Activated CD4-positive, alpha-beta T cell treated with anti-CD3 and anti-CD28 coated beads for 36 hours (primary cell): ENCODE measurements around the gene LPP. TPM values are rescaled to one million over a fixed set of nuclear protein-coding genes. Genes with fewer than 3 reads are reported as not detected.

Source experiments
- ATAC-seq: fragments of 200-7000 bp; cut with Tn5 transposase; one replicate; pipeline ENCODE4 v1.10.0; 2021; ENCODE audit warnings: mild to moderate bottlenecking, moderate library complexity
- CTCF ChIA-PET: fragments of 350-600 bp; sonication (Branson Sonifier 250); formaldehyde crosslinking; loops from one replicate; lab custom pipeline; 2021; ENCODE audit warnings: antibody characterized with exemption; lab: Charles Lee
- POLR2A ChIA-PET: fragments of 350-600 bp; sonication (Branson Sonifier 250); formaldehyde crosslinking; loops from one replicate; lab custom pipeline; 2021; ENCODE audit warnings: antibody characterized with exemption, inconsistent platforms; lab: Charles Lee
- DNase-seq: peaks from one replicate; pipeline ENCODE4 v3.0.0-alpha.2; 2020
- H3K27ac Mint-ChIP-seq: one replicate; pipeline ENCODE4 v1.8.0; 2021; ENCODE audit warnings: mixed read lengths
- H3K27me3 Mint-ChIP-seq: one replicate; pipeline ENCODE4 v1.8.0; 2021; ENCODE audit warnings: mixed read lengths
- H3K36me3 Mint-ChIP-seq: one replicate; pipeline ENCODE4 v1.8.0; 2021; ENCODE audit warnings: low read depth, mixed read lengths
- H3K4me1 Mint-ChIP-seq: one replicate; pipeline ENCODE4 v1.8.0; 2021; ENCODE audit warnings: mixed read lengths
- H3K4me3 Mint-ChIP-seq: one replicate; pipeline ENCODE4 v1.8.0; 2021; ENCODE audit warnings: mild to moderate bottlenecking, moderate library complexity, mixed read lengths
- H3K9me3 Mint-ChIP-seq: one replicate; pipeline ENCODE4 v1.8.0; 2021; ENCODE audit warnings: low read depth, mixed read lengths
- intact Hi-C, 2 experiments: fragments of 100-400 bp; cut with DNase I in 1 of 2; cut with micrococcal nuclease in 1 of 2; formaldehyde crosslinking; loops; one replicate each; pipeline versions ENCODE4 v1.14.2 to v1.15.1; 2022 to 2024; cut with DNase I, micrococcal nuclease
- total RNA-seq, 2 experiments: library from RNA; stranded (reverse); gene quantifications; one replicate each; pipeline ENCODE4 v1.2.3, GENCODE V29; 2021

LPP gene
- total RNA-seq, 2 experiments from 2014 or later: 34.7 to 40.6 TPM

DNA sequence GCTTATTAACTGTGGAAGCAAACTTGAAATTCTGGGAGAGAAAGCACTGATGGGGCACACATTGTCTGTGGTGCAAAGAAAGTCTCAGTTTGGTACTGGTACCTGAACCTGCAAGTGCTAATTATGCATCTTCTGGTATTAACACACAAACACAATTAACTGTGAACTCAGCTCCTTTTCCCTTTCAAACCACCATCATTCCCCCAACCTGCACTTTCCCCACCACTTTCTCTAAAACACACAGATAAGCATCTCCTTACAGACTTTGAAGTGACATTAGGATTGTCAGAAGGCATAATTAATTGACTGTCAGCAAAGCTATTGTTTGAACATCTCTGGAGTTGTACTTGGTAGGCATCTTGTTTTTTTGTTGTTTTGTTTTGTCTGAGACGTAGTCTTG lies 565.6 kb downstream of the LPP start:
- POLR2A ChIA-PET: no interaction called here
- DNase-seq: no peak
- Mint-ChIP-seq H3K9me3 (no peaks in the 10 kb centered on the region), H3K27ac (no peak overlapping the region), H3K4me3 (no peak overlapping the region), H3K4me1 (peaks cover 37% of the 10 kb centered on the region), H3K27me3 (peaks cover 7% of the 10 kb centered on the region), H3K36me3 (no peaks in the 10 kb centered on the region)
- CTCF ChIA-PET: interaction anchor here (0.9 kb wide), 1 partner anchor 9 kb away, joined by 4 read pairs; no protein-coding TSS in a partner anchor
- intact Hi-C loops: no loop called here
- no peak for ATAC-seq

- no peak overlapping the region for H3K27ac Mint-ChIP-seq
- POLR2A ChIA-PET: no interaction called here
- H3K4me3 Mint-ChIP-seq: no peak overlapping the region
- ATAC-seq (no peak), DNase-seq (no peak)
- H3K27me3 Mint-ChIP-seq: peaks cover 8% of the 10 kb centered on the region
- H3K9me3 Mint-ChIP-seq: no peaks in the 10 kb centered on the region
- peaks cover 37% of the 10 kb centered on the region for H3K4me1 Mint-ChIP-seq
- H3K36me3 Mint-ChIP-seq: no peaks in the 10 kb centered on the region
- CTCF ChIA-PET: interaction anchor here (0.9 to 1.2 kb wide), 4 partner anchors 8 to 233 kb away, joined by 3 to 4 read pairs (median 4); no protein-coding TSS in a partner anchor
- intact Hi-C loops: loop anchor here in 1 of 2 experiments (10.0 kb wide), 1 partner anchor 195 kb away; no protein-coding TSS in a partner anchor
Observed at GRCh38 chr3:188720215-188720614, 566.3 kb downstream of the LPP start.

DNA sequence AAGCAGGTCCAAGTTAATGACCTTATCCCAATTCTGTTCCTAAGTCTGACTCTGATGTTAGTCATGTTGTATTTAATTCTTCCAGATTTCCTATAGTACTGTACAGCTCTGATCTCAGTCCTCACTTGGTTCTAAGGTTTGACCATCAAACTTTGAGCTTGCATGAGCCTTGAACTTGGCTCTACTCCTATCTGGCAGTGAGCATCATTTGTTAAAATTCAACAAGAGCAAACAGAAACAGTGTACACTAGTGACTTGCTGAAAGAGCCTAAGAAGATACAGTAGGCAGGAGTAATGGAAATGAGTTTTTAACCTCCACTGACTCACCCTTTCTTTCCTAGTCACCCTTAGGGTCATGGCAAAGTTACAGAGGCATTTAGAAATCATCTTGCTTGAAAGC lies 566.7 kb downstream of the LPP start:
- ATAC-seq (peak; percentile 83), DNase-seq (no peak)
- ChIA-PET CTCF (interaction anchor here (1.0 to 1.2 kb wide), 3 partner anchors 10 to 232 kb away, joined by 3 to 4 read pairs (median 3); no protein-coding TSS in a partner anchor), POLR2A (no interaction called here)
- peaks cover 37% of the 10 kb centered on the region for H3K4me1 Mint-ChIP-seq
- no peaks in the 10 kb centered on the region for H3K36me3 Mint-ChIP-seq
- H3K27me3 Mint-ChIP-seq: peaks cover 9% of the 10 kb centered on the region
- H3K9me3 Mint-ChIP-seq: no peaks in the 10 kb centered on the region
- intact Hi-C loops: loop anchor here in 1 of 2 experiments (10.0 kb wide), 1 partner anchor 194 kb away; no protein-coding TSS in a partner anchor
- H3K4me3 Mint-ChIP-seq: no peak overlapping the region
- no peak overlapping the region for H3K27ac Mint-ChIP-seq

DNA sequence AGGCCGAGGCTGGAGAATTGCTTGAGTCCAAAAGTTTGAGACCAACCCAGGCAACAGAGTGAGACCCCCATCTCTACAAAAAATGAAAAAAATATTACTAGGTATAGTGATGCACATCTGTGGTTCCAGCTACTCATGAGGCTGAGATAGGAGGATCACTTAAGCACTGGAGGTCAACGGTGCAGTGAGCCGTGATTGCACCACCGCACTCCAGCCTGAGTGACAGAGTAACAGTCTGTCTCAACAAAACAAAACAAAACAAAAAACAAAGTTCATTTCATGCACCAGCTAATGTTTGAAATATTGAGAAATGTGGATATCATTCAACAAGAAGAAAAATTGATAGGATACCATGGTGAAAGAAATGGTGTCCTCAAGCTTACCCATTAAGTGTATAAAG lies 567.4 kb downstream of the LPP start:
- Mint-ChIP-seq H3K4me3 (no peak overlapping the region), H3K4me1 (peaks cover 44% of the 10 kb centered on the region), H3K27ac (no peak overlapping the region), H3K27me3 (peaks cover 12% of the 10 kb centered on the region), H3K9me3 (no peaks in the 10 kb centered on the region), H3K36me3 (no peaks in the 10 kb centered on the region)
- DNase-seq: no peak
- POLR2A ChIA-PET: no interaction called here
- intact Hi-C loops: loop anchor here in 1 of 2 experiments (10.0 kb wide), 1 partner anchor 193 kb away; no protein-coding TSS in a partner anchor
- ATAC-seq: no peak
- CTCF ChIA-PET: interaction anchor here (0.6 to 1.2 kb wide), 4 partner anchors 10 to 232 kb away, joined by 3 to 4 read pairs (median 4); no protein-coding TSS in a partner anchor

GRCh38 chr3:188721990-188722389 lies 568.0 kb downstream of the LPP start:
- no peaks in the 10 kb centered on the region for H3K36me3 Mint-ChIP-seq
- no peak for DNase-seq
- CTCF ChIA-PET: interaction anchor here (0.5 to 0.6 kb wide), 2 partner anchors 142 to 461 kb away, joined by 3 to 4 read pairs; no protein-coding TSS in a partner anchor
- no peak overlapping the region for H3K4me3 Mint-ChIP-seq
- peaks cover 12% of the 10 kb centered on the region for H3K27me3 Mint-ChIP-seq
- ATAC-seq: no peak
- H3K4me1 Mint-ChIP-seq: peaks cover 45% of the 10 kb centered on the region
- no peaks in the 10 kb centered on the region for H3K9me3 Mint-ChIP-seq
- intact Hi-C loops: loop anchor here (2.0 to 10.0 kb wide), 3 partner anchors 31 to 193 kb away; no protein-coding TSS in a partner anchor
- POLR2A ChIA-PET: no interaction called here
- H3K27ac Mint-ChIP-seq: no peak overlapping the region

DNA sequence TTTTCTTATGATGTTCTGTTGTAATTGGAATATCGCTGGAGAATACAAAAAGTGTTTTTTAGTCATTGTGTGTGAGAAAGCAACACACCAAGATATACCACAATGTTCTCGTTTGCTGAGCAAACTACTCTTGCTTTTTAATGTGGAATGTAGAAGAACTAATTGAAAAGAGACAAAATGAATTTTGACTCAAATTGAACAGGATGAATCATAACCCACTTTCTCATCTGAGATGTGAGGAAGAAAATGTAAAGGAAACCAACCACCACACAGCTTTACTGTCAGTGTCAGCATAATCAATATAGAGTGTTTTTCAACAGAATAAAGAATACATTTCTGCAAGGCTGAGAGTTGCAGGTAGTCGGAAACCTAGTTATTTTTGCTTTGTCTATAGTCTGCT lies 569.0 kb downstream of the LPP start:
- ChIA-PET POLR2A (interaction anchor here (0.9 kb wide), 1 partner anchor 139 kb away, joined by 3 read pairs; no protein-coding TSS in a partner anchor), CTCF (interaction anchor here (0.7 kb wide), 1 partner anchor 448 kb away, joined by 3 read pairs; no protein-coding TSS in a partner anchor)
- Mint-ChIP-seq H3K4me3 (no peak overlapping the region), H3K4me1 (peaks cover 52% of the 10 kb centered on the region), H3K27ac (no peak overlapping the region), H3K27me3 (peaks cover 12% of the 10 kb centered on the region), H3K36me3 (no peaks in the 10 kb centered on the region), H3K9me3 (no peaks in the 10 kb centered on the region)
- DNase-seq (no peak), ATAC-seq (peak; percentile 81)
- intact Hi-C loops: loop anchor here (1.0 to 10.0 kb wide), 8 partner anchors 23 to 984 kb away; no protein-coding TSS in a partner anchor

- no peaks in the 10 kb centered on the region for H3K9me3 Mint-ChIP-seq
- peaks cover 9% of the 10 kb centered on the region for H3K27me3 Mint-ChIP-seq
- H3K27ac Mint-ChIP-seq: no peak overlapping the region
- ATAC-seq: no peak
- ChIA-PET CTCF (interaction anchor here (0.9 to 2.8 kb wide), 2 partner anchors 61 to 987 kb away, joined by 3 to 14 read pairs; no protein-coding TSS in a partner anchor), POLR2A (interaction anchor here (1.4 kb wide), 1 partner anchor 25 kb away, joined by 7 read pairs; no protein-coding TSS in a partner anchor)
- no peak overlapping the region for H3K4me3 Mint-ChIP-seq
- peaks cover 2% of the 10 kb centered on the region for H3K36me3 Mint-ChIP-seq
- no peak for DNase-seq
- H3K4me1 Mint-ChIP-seq: peaks cover 52% of the 10 kb centered on the region
- intact Hi-C loops: loop anchor here in 1 of 2 experiments (10.0 kb wide), 1 partner anchor 188 kb away; no protein-coding TSS in a partner anchor
Observed at GRCh38 chr3:188727052-188727451, 573.1 kb downstream of the LPP start.

GRCh38 chr3:188728371-188728896 lies 574.5 kb downstream of the LPP start:
- ATAC-seq: peak; percentile 65
- CTCF ChIA-PET: interaction anchor here (0.7 to 2.8 kb wide), 4 partner anchors 9 to 989 kb away, joined by 3 to 14 read pairs (median 4); no protein-coding TSS in a partner anchor
- no peak overlapping the region for H3K27ac Mint-ChIP-seq
- peaks cover 2% of the 10 kb centered on the region for H3K36me3 Mint-ChIP-seq
- POLR2A ChIA-PET: interaction anchor here (0.9 to 1.4 kb wide), 3 partner anchors 24 to 989 kb away, joined by 3 to 7 read pairs (median 3); no protein-coding TSS in a partner anchor
- H3K4me3 Mint-ChIP-seq: no peak overlapping the region
- peaks cover 38% of the 10 kb centered on the region for H3K4me1 Mint-ChIP-seq
- no peak for DNase-seq
- intact Hi-C loops: loop anchor here in 1 of 2 experiments (10.0 kb wide), 1 partner anchor 186 kb away; no protein-coding TSS in a partner anchor
- H3K9me3 Mint-ChIP-seq: no peaks in the 10 kb centered on the region
- H3K27me3 Mint-ChIP-seq: peaks cover 9% of the 10 kb centered on the region

- CTCF ChIA-PET: interaction anchor here (0.7 to 2.8 kb wide), 2 partner anchors 567 to 990 kb away, joined by 3 to 14 read pairs; no protein-coding TSS in a partner anchor
- H3K27me3 Mint-ChIP-seq: peaks cover 6% of the 10 kb centered on the region
- intact Hi-C loops: loop anchor here in 1 of 2 experiments (10.0 kb wide), 1 partner anchor 185 kb away; no protein-coding TSS in a partner anchor
- no peaks in the 10 kb centered on the region for H3K9me3 Mint-ChIP-seq
- POLR2A ChIA-PET: no interaction called here
- DNase-seq: no peak
- no peak overlapping the region for H3K4me3 Mint-ChIP-seq
- no peak overlapping the region for H3K27ac Mint-ChIP-seq
- peaks cover 34% of the 10 kb centered on the region for H3K4me1 Mint-ChIP-seq
- no peak for ATAC-seq
- H3K36me3 Mint-ChIP-seq: peaks cover 2% of the 10 kb centered on the region
Observed at GRCh38 chr3:188729422-188729821, 575.5 kb downstream of the LPP start.

- DNase-seq: no peak
- H3K27ac Mint-ChIP-seq: no peak overlapping the region
- peaks cover 4% of the 10 kb centered on the region for H3K4me1 Mint-ChIP-seq
Observed at GRCh38 chr3:188734395-188734794, 580.4 kb downstream of the LPP start.

DNA sequence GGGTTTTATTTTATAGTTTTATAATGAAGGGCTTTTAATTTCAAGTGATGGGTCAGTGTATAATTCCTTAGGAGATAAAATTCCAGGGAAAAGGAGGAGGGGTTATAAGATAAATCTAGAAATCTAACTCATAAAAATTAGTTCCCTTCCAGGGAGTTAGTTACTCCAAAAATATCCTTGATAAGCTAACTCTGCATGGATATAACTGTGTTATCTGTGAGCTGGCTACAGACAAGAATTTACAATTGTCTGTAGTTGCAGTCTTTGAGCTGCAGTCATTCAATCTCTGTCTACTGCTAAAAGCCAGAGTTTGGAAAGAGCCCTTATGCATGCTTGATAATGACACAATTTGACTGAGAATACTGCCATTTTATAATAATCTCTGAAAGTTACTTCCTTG lies 585.6 kb downstream of the LPP start:
- H3K4me3 Mint-ChIP-seq: no peak overlapping the region
- H3K9me3 Mint-ChIP-seq: no peaks in the 10 kb centered on the region
- H3K36me3 Mint-ChIP-seq: no peaks in the 10 kb centered on the region
- POLR2A ChIA-PET: no interaction called here
- ATAC-seq (no peak), DNase-seq (no peak)
- intact Hi-C loops: no loop called here
- no peaks in the 10 kb centered on the region for H3K27me3 Mint-ChIP-seq
- no peak overlapping the region for H3K27ac Mint-ChIP-seq
- no peaks in the 10 kb centered on the region for H3K4me1 Mint-ChIP-seq
- CTCF ChIA-PET: interaction anchor here (1.4 kb wide), 1 partner anchor 9 kb away, joined by 4 read pairs; no protein-coding TSS in a partner anchor

More at GRCh38 chr3:188734395-188734794, 580.4 kb downstream of the LPP start:
- Mint-ChIP-seq H3K36me3 (peaks cover 2% of the 10 kb centered on the region), H3K27me3 (no peaks in the 10 kb centered on the region), H3K9me3 (no peaks in the 10 kb centered on the region), H3K4me3 (no peak overlapping the region)
- CTCF ChIA-PET: interaction anchor here (0.8 to 1.2 kb wide), 4 partner anchors 11 to 257 kb away, joined by 3 to 4 read pairs (median 4); no protein-coding TSS in a partner anchor
- POLR2A ChIA-PET: no interaction called here
- intact Hi-C loops: no loop called here
- ATAC-seq: no peak
